HepG2 (cell line): Measurements from ENCODE around the gene CREBRF. TPM values are rescaled to one million over a fixed set of nuclear protein-coding genes. Genes with fewer than 3 reads are reported as not detected.

Experiments
- ATAC-seq: fragments of 200-7000 bp; cut with Tn5 transposase; 3 replicates; pipeline ENCODE4 v1.9.1; 2020; ENCODE audit warnings: mild to moderate bottlenecking, moderate library complexity
- BruUV-seq: library from RNA; stranded (reverse); fragments of 400-500 nt; replicated peaks from 2 replicates; lab custom pipeline; 2021; lab: Mats Ljungman, UMichigan
- CTCF ChIA-PET: fragments of 300-600 bp; formaldehyde crosslinking; extraction: SDS; loops from one replicate; lab custom pipeline; 2021; ENCODE audit warnings: low total read pairs, inconsistent platforms, low intra/inter-chr PET ratio; lab: Yijun Ruan, JAX
- POLR2A ChIA-PET: fragments of 350-600 bp; sonication (Branson Sonifier 250); formaldehyde crosslinking; loops from one replicate; lab custom pipeline; 2020; ENCODE audit warnings: antibody characterized with exemption, inconsistent platforms; lab: Yijun Ruan, JAX
- DNase-seq: peaks from one replicate; pipeline ENCODE4 v3.0.0-alpha.2; 2015; ENCODE audit warnings: low spot score
- FAIRE-seq: peaks from 3 replicates; lab custom pipeline; 2011; peaks lifted over from hg19 to GRCh38; lab: Jason Lieb, UNC
- H2AFZ ChIP-seq: one replicate; pipeline ENCODE4 v1.6.1; 2011; ENCODE audit warnings: low read length, inconsistent platforms
- H3K27ac ChIP-seq: fragments of 300-600 bp; 3 replicates; pipeline ENCODE4 v1.8.0; 2011; ENCODE audit warnings: mixed run types, mild to moderate bottlenecking, mixed read lengths, low read length, inconsistent platforms; ENCODE audit not compliant: insufficient read depth; ENCODE audit errors: extremely low read length
- H3K27me3 ChIP-seq, 2 experiments: fragments of 200-600 bp in 1 of 2; 2 replicates in 1 of 2; 3 replicates in 1 of 2; pipeline versions ENCODE4 v1.6.0 to v1.8.0; 2011; ENCODE audit warnings: low read length in 2 of 2, mild to moderate bottlenecking in 2 of 2, moderate library complexity in 2 of 2, inconsistent platforms in 1 of 2; ENCODE audit not compliant: insufficient read depth in 2 of 2, control insufficient read depth in 1 of 2
- H3K36me3 ChIP-seq, 2 experiments: fragments of 200-600 bp in 1 of 2; replicated peaks in 1 of 2; 2 replicates in 1 of 2; 3 replicates in 1 of 2; pipeline versions ENCODE4 v1.5.1 to v1.8.0; 2011; ENCODE audit warnings: low read length in 2 of 2, inconsistent platforms in 1 of 2; ENCODE audit not compliant: insufficient read depth in 2 of 2, control insufficient read depth in 1 of 2
- H3K4me1 ChIP-seq: 2 replicates; pipeline ENCODE4 v1.5.1; 2012; ENCODE audit warnings: low read length, inconsistent platforms; ENCODE audit not compliant: insufficient read depth
- H3K4me2 ChIP-seq: 2 replicates; pipeline ENCODE4 v1.6.0; 2011; ENCODE audit warnings: low read depth, low read length, inconsistent platforms
- H3K4me3 ChIP-seq, 3 experiments: fragments of 200-600 bp in 1 of 3; sonication (generic), shearing (Covaris generic) in 1 of 3; replicated peaks in 1 of 3; 2 replicates each; pipeline ENCODE4 v1.5.1; 2011 to 2016; ENCODE audit warnings: low read length in 3 of 3, inconsistent platforms in 2 of 3, low read depth in 2 of 3, mild to moderate bottlenecking in 2 of 3, control low read depth in 1 of 3, mixed read lengths in 1 of 3; ENCODE audit not compliant: insufficient read depth in 1 of 3
- H3K79me2 ChIP-seq: one replicate; pipeline ENCODE4 v1.6.1; 2011; ENCODE audit warnings: low read length, inconsistent platforms; ENCODE audit not compliant: insufficient read depth
- H3K9ac ChIP-seq: 2 replicates; pipeline ENCODE4 v1.6.0; 2011; ENCODE audit warnings: mild to moderate bottlenecking, low read depth, low read length, inconsistent platforms; ENCODE audit not compliant: insufficient read depth
- H3K9me3 ChIP-seq: 2 replicates; pipeline ENCODE4 v1.5.1; 2012; ENCODE audit warnings: mild to moderate bottlenecking, low read length
- H4K20me1 ChIP-seq: 2 replicates; pipeline ENCODE4 v1.6.0; 2011; ENCODE audit warnings: inconsistent platforms, mild to moderate bottlenecking, low read length, moderate library complexity; ENCODE audit not compliant: insufficient read depth
- E2F2 ChIP-seq: sonication (generic); formaldehyde crosslinking; IDR thresholded peaks from 2 replicates; pipeline ENCODE4 v1.4.0; 2020; ENCODE audit warnings: missing genetic modification reagents, borderline replicate concordance
- GPBP1L1 ChIP-seq: sonication (generic); formaldehyde crosslinking; IDR thresholded peaks from 2 replicates; pipeline ENCODE4 v1.5.0; 2020; ENCODE audit warnings: mild to moderate bottlenecking, missing genetic modification reagents
- ISX ChIP-seq: sonication (generic); formaldehyde crosslinking; conservative IDR thresholded peaks from 2 replicates; pipeline ENCODE4 v1.5.0; 2020; ENCODE audit warnings: missing genetic modification reagents
- LRRFIP1 ChIP-seq: sonication (generic); formaldehyde crosslinking; conservative IDR thresholded peaks from 2 replicates; pipeline ENCODE4 v1.4.0; 2020; ENCODE audit warnings: missing genetic modification reagents
- RARG ChIP-seq: sonication (generic); formaldehyde crosslinking; IDR thresholded peaks from 2 replicates; pipeline ENCODE4 v1.4.0; 2020; ENCODE audit warnings: low read depth, mild to moderate bottlenecking, missing genetic modification reagents
- TAF15 ChIP-seq: fragments of 200-400 bp; formaldehyde crosslinking; IDR thresholded peaks from one replicate; pipeline ENCODE4 v1.6.1; 2018; ENCODE audit warnings: mild to moderate bottlenecking, low read depth, low read length; ENCODE audit not compliant: poor library complexity, severe bottlenecking
- WGBS: methylation state at CpG from one replicate; pipeline ENCODE4 v1.1.6; 2017; ENCODE audit warnings: low lambda C conversion rate; 5-methylcytosine and 5-hydroxymethylcytosine counted together
- in situ Hi-C: cut with HindIII; loops from 2 replicates; pipeline ENCODE4 v1.10.0; 2017; ENCODE audit warnings: low pct_unique_long_range_greater_than_20kb; ENCODE audit not compliant: extremely low pct_ligation_motif_present
- intact Hi-C: fragments of 100-400 bp; cut with micrococcal nuclease; formaldehyde crosslinking; loops from one replicate; pipeline ENCODE4 v1.10.0; 2022; ENCODE audit not compliant: unreplicated experiment
- polyA plus RNA-seq, 8 experiments: library from polyadenylated mRNA; depleted of rRNA in 3 of 8; stranded (reverse) in 7 of 8; unstranded in 1 of 8; fragments of >200 nt; fragmentation: Illumina TruSeq in 4 of 8; extraction: Trizol in 4 of 8; gene quantifications; 2 replicates each; pipeline versions ENCODE4 v1.2.1 to v1.2.3, GENCODE V29; 2011 to 2016; ENCODE audit warnings: low read depth in 4 of 8, missing spikeins in 1 of 8, mixed read lengths in 1 of 8; ENCODE audit not compliant: insufficient read depth in 1 of 8
- total RNA-seq, 5 experiments: library from RNA; depleted of rRNA; stranded (reverse); fragments of >200 nt; fragmentation: Illumina TruSeq; extraction: Trizol; gene quantifications; 2 replicates each; pipeline ENCODE4 v1.2.3, GENCODE V29; 2016; ENCODE audit warnings: low read depth in 1 of 5

Gene CREBRF
- total and polyA plus RNA-seq, 2 of the 13 experiments (the other 11 are each of a cell fraction or from before 2014, with no cell fraction given) = 4.5 to 10.2 TPM

- Histone ChIP-seq H4K20me1 (no peaks in the 10 kb centered on the region), H2AFZ (no peak overlapping the region)
- TF ChIP-seq GPBP1L1 (CRISPR knock-in tag) = no peak
- no peak for TF ChIP-seq TAF15
- TF ChIP-seq E2F2 (CRISPR knock-in tag) = no peak
- TF ChIP-seq ISX (CRISPR knock-in tag) = no peak
- no peak for TF ChIP-seq LRRFIP1 (CRISPR knock-in tag)
- no peak for TF ChIP-seq RARG (CRISPR knock-in tag)
- TF ChIP-seq, all 625 proteins: peak for 0
- Histone ChIP-seq H3K4me2 (no peak overlapping the region), H3K4me3 (no peak overlapping the region), H3K79me2 (no peaks in the 10 kb centered on the region), H3K9ac (no peak overlapping the region), H3K27me3 (no peaks in the 10 kb centered on the region), H3K9me3 (peaks cover 4% of the 10 kb centered on the region; the same call in 1 of the 2 replicates), H3K4me1 (no peaks in the 10 kb centered on the region), H3K27ac (no peak overlapping the region), H3K36me3 (peaks cover 10 to 25% of the 10 kb centered on the region in 2 experiments; a peak in 3 of 5 replicates)
- DNase-seq (no peak), ATAC-seq (no peak), FAIRE-seq (no peak)
- in situ Hi-C loops = no loop called here
- intact Hi-C loops = no loop called here
- CTCF ChIA-PET = no interaction called here
- POLR2A ChIA-PET = no interaction called here
- WGBS = 97% methylated on average over 23 of the region's 24 CpGs
- BruUV-seq = no TSS peak
These were observed 20.0 kb upstream of the CREBRF start for GRCh38 chr5:173035904-173036707.
